Measurements from ENCODE around the gene GALNT9. TPM values are rescaled to one million over a fixed set of nuclear protein-coding genes. Genes with fewer than 3 reads are reported as not detected.

Gene GALNT9
- total RNA-seq, 4 donors from 2014 or later = 1.6 TPM; not detected in 3

DNA sequence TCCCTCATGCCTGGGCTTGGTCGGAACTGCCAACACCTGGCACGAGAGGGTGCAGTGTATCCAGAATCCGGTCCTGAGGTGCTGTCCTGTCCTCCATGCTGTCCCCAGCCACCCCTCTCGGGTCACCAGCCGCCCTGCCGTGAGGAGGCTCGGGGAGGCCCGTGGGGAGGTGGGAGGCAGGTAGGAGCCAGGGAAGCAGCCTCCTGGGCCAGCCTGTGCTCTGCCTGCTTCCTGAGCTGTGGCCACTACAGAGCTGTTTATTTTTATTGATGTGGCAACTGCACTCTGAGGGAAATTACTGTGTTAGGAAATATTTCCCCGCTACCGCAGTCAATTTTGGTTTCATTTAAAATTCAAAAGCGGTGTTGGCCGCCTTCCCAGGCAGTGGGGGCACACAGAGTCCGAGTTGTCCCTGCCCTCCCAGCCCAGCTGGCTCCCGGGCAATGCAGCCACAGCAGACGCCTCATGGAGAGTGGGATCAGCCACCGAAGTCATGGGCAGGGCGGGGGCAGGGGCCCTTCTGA is 166.8 kb downstream of the GALNT9 start:
- TF ChIP-seq EP300 (IDR thresholded peaks at IDR 0.05) = peak in 1 of 2 donors; percentile 32
- TF ChIP-seq, protein P1, sequence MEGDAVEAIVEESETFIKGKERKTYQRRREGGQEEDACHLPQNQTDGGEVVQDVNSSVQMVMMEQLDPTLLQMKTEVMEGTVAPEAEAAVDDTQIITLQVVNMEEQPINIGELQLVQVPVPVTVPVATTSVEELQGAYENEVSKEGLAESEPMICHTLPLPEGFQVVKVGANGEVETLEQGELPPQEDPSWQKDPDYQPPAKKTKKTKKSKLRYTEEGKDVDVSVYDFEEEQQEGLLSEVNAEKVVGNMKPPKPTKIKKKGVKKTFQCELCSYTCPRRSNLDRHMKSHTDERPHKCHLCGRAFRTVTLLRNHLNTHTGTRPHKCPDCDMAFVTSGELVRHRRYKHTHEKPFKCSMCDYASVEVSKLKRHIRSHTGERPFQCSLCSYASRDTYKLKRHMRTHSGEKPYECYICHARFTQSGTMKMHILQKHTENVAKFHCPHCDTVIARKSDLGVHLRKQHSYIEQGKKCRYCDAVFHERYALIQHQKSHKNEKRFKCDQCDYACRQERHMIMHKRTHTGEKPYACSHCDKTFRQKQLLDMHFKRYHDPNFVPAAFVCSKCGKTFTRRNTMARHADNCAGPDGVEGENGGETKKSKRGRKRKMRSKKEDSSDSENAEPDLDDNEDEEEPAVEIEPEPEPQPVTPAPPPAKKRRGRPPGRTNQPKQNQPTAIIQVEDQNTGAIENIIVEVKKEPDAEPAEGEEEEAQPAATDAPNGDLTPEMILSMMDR (IDR thresholded peaks at IDR 0.05) = no peak
- H3K27me3 ChIP-seq = no peaks in the 10 kb centered on the region
- H3K9me3 ChIP-seq = no peaks in the 10 kb centered on the region
- WGBS, 2 donors = 10% methylated on average over 13 to 17 of the region's 17 CpGs
- peak in 1 of 2 donors; percentile 31 for DNase-seq (ENCODE audit: low spot score in 2 of 2)
- H3K27ac ChIP-seq = peak overlapping the region; percentile 0 to 83 (median 40)
- H3K4me1 ChIP-seq = peaks cover 0 to 22% (median 10%) of the 10 kb centered on the region in 4 donors
- peaks cover 0 to 16% (median 0%) of the 10 kb centered on the region in 3 donors for H3K36me3 ChIP-seq
- peak overlapping the region in 1 of 4 donors; percentile 15 for H3K4me3 ChIP-seq

- no peak for DNase-seq (ENCODE audit: low spot score in 2 of 2)
- Histone ChIP-seq H3K36me3 (peaks cover 0 to 18% (median 0%) of the 10 kb centered on the region in 3 donors), H3K27me3 (no peaks in the 10 kb centered on the region), H3K4me1 (peaks cover 0 to 22% (median 10%) of the 10 kb centered on the region in 4 donors), H3K27ac (peak overlapping the region in 3 of 4 donors; percentile 0 to 83 (median 75)), H3K9me3 (no peaks in the 10 kb centered on the region), H3K4me3 (peak overlapping the region in 1 of 4 donors; percentile 15)
- TF ChIP-seq POLR2A (IDR thresholded peaks at IDR 0.05) = no peak
- TF ChIP-seq EP300 (IDR thresholded peaks at IDR 0.05) = no peak
- TF ChIP-seq, protein P1 (IDR thresholded peaks at IDR 0.05) = no peak
- WGBS, 2 donors = 34 to 36% methylated on average over 17 of the region's 17 CpGs
Measured at GRCh38 chr12:132161796-132162507, 167.4 kb downstream of the GALNT9 start.

DNA sequence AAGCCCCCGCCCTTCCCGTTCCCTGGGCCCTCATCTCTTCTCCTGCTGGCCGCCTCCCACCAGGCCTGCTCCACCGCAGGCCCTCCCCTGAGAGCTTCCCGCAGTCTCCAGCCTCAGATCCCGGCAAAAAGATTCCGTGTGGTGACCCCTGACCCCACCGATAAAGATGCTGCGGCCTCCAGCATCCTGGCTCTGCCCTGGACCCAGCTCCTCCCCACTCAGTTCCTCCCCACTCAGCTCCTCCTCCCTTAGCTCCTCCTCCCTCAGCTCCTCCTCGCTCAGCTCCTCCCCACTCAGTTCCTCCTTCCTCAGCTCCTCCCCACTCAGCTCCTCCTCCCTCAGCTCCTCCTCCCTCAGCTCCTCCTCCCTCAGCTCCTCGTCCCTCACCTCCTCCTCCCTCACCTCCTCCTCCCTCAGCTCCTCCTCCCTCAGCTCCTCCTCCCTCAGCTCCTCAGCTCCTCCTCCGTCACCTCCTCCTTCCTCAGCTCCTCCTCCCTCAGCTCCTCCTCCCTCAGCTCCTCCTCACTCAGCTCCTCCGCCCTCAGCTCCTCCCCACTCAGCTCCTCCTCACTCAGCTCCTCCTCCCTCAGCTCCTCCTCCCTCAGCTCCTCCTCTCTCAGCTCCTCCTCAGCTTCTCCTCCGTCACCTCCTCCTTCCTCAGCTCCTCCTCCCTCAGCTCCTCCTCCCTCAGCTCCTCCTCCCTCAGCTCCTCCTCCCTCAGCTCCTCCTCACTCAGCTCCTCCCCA is 168.2 kb downstream of the GALNT9 start:
- no peak overlapping the region for H3K4me3 ChIP-seq
- H3K36me3 ChIP-seq = peaks cover 0 to 26% (median 0%) of the 10 kb centered on the region in 3 donors
- no peak overlapping the region for H3K27ac ChIP-seq
- 40 to 45% methylated on average over 11 to 14 of the region's 14 CpGs for WGBS, 2 donors
- no peaks in the 10 kb centered on the region for H3K9me3 ChIP-seq
- no peak for TF ChIP-seq POLR2A (IDR thresholded peaks at IDR 0.05)
- TF ChIP-seq, protein P1 (IDR thresholded peaks at IDR 0.05) = no peak
- TF ChIP-seq EP300 (IDR thresholded peaks at IDR 0.05) = no peak
- no peak for DNase-seq (ENCODE audit: low spot score in 2 of 2)
- peaks cover 0 to 22% (median 10%) of the 10 kb centered on the region in 4 donors for H3K4me1 ChIP-seq
- no peaks in the 10 kb centered on the region for H3K27me3 ChIP-seq

GRCh38 chr12:132160601-132161035 is 168.8 kb downstream of the GALNT9 start:
- WGBS, 2 donors = 80 to 87% methylated on average over 1 to 15 of the region's 15 CpGs
- no peak overlapping the region for H3K4me3 ChIP-seq
- peaks cover 0 to 22% (median 10%) of the 10 kb centered on the region in 4 donors for H3K4me1 ChIP-seq
- H3K36me3 ChIP-seq = peaks cover 0 to 32% (median 0%) of the 10 kb centered on the region in 3 donors
- TF ChIP-seq POLR2A (IDR thresholded peaks at IDR 0.05) (no peak), EP300 (IDR thresholded peaks at IDR 0.05) (no peak)
- TF ChIP-seq, protein P1 (IDR thresholded peaks at IDR 0.05) = no peak
- DNase-seq (ENCODE audit: low spot score in 2 of 2) = no peak
- no peak overlapping the region for H3K27ac ChIP-seq
- H3K9me3 ChIP-seq = no peaks in the 10 kb centered on the region
- H3K27me3 ChIP-seq = no peaks in the 10 kb centered on the region

Measured in tibial nerve (tissue), 4 donors.